Activated T-cell treated with anti-CD3 and anti-CD28 coated beads for 48 hours (primary cell): ENCODE results near the gene GSG1L.

Experiments
- DNase-seq: peaks from one replicate; pipeline ENCODE4 v3.0.0-alpha.2; 2020; ENCODE audit warnings: low read depth

GSG1L gene

DNA sequence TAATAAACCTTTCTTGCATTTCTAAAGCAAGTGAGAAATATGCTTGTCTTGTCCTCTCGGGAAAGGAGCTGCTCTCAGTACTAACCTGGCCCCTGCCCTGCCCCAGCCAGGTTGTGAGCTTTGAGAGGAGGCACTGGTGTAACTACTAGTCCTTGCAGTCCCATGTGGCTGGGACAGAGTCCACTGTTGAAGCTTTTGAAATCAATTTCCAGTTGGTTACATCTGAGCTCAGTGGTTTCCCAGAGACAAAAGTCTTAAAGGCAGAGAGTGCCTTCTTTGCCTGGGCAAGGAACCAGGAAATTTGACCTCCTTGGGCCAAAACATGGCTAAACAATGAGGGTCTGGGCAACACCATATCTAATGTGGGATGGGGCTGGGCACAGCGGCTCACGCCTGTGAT is 48.7 kb downstream of the GSG1L start:
- DNase-seq: no peak

DNA sequence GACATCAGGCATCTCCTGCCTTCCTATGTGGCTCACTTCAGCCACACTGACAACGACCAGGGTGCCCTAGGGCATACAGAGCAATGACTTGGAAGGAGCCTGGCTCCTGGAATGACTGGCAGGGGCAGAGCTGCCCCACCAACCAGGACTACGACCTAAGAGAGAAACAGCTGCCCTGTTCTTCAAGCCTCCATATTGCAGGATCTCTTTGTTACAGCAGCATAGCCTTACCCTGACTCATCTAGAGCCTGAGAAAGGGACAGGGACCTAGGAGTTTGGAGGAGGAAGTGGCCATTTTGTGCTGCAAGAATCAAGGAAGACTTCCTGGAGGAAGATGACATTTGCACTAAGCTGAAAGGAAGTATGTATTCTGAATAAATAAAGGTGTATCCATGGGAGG is 49.6 kb downstream of the GSG1L start:
- DNase-seq: no peak

DNA sequence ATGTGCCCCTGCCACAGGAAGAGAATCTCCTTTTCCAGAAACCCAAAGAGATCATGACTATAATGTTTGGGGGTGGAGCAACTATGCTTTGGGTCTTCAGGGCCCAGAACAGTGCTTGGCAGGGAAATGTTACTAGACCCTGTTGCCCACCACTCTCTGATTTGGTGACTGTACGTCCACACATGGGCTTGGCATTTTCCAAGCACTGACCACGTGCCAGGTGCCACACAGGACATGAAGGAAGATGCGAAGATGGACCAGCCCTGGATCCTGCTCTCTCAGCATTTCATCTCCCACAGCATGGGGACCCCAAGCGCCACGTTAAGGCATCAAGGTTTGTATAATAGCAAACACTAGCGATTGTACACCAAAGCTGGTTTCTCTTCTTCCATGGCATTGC is 50.1 kb downstream of the GSG1L start:
- DNase-seq: no peak

DNA sequence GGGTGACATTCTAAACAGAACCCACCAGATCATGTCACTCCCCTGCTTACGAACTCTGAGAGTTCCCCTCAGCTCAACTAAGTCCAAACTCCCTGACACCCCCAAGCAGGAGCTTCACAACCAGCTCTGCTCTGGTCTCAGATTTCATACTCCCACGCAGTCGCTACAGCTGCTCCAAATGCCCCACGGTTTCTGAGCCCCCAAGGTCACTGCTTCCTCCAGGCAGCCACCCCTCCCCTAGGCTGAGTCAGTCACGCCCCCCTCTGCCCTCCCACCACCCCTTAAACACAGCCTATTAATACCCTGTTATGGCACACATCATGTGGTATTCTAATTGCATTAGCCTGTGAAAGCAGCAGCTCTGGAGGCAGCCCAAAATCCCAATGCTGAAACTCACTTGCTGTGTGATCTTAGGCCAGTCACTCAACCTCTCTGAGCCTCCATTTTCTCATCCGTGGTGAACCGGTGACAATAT is 51.5 kb downstream of the GSG1L start:
- DNase-seq: no peak

DNA sequence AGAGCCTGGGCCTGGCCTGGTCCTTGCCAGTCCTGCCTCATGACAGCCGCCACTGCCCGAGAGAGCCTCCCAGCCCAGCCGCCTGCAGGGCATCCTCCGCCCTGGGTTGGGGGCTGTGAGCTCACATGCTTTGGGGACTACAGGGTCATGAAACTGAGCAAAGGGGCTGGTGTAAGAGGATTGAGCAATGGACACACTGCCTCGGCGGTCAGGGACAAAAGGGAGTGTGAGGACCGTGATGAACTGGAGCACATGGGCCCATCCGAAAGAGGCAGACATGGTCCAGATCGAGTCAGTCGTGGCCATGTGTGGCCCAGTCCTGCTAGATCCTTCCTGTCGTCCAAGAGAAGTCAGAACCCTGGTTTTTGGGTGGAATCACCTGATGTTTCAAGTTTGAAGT is 52.3 kb downstream of the GSG1L start:
- no peak for DNase-seq

DNA sequence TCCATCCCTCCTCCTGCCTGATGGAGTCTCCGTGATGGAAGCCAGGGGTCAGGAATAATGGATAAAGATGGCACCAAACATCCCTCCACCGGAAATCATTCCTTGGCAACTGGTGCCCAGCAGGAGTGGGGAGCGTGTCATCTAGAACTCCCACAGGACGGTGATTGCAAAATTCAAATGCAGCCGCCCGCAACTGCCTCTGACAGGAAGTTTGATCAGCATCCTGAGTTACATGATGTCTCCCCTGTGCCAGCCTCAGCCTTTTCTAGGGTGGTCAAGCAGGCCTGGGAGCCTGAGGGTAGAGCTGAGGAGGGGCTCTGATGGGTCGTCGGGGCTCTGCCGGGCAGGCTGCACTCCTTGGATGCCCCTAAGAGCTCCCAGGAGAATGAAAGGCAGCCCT is 52.8 kb downstream of the GSG1L start:
- DNase-seq: no peak

DNA sequence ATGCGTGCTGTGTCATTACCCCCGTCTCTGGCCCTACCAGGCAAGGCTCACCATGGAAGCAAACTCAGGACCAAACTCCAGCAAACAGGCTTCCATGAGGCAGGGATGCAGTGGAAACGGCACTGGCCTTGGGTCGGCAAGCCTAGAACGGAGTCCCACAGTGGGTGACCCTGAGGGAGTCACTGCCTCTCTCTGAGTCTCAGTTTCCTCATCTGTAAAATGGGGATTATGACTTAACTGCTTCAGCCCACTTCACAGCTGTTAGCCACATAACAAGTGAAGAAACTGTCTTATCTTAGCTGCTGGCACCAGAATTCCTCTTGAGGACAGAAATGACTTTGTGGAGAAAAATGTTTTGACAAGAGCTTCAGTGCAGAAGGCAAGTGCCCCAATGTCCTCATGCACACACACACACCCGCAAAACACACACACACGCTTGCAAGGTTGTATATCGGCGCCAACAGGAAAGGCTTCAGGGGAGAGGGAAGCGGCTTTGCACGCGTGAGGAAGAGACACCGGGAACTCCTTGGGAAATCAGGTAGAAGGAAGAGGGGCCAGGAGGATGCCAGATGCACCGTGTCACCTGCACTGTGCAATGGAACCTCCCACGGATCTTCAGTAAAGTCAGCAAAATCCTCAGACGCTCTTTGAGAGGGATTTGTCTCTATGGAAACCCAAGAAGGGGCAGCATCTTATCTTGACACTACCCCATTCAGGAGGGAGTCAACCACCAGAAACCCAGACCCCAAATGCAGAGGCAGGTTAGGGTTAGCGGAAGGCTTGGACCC is 53.7 kb downstream of the GSG1L start:
- DNase-seq: no peak

DNA sequence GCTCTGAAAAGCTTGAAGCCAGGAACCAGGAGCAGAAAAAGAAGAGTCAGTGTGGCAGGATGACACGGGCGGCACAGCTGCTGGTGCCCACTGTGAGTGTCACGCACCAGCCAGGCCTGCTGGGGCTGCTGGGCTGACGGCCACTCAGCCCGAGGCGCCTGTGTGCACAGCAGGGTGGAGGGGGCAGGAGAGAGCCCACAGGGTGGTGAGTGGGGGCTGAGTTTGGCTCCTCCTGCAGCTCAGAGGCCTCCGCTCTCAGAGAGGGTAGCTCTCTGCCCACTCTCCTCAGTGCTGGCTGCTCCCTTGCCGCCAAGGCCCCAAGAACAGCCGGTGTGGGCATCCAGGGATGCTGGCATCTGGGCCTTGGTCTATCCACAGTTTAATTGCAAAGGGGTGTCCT is 59.6 kb downstream of the GSG1L start:
- DNase-seq: no peak

DNA sequence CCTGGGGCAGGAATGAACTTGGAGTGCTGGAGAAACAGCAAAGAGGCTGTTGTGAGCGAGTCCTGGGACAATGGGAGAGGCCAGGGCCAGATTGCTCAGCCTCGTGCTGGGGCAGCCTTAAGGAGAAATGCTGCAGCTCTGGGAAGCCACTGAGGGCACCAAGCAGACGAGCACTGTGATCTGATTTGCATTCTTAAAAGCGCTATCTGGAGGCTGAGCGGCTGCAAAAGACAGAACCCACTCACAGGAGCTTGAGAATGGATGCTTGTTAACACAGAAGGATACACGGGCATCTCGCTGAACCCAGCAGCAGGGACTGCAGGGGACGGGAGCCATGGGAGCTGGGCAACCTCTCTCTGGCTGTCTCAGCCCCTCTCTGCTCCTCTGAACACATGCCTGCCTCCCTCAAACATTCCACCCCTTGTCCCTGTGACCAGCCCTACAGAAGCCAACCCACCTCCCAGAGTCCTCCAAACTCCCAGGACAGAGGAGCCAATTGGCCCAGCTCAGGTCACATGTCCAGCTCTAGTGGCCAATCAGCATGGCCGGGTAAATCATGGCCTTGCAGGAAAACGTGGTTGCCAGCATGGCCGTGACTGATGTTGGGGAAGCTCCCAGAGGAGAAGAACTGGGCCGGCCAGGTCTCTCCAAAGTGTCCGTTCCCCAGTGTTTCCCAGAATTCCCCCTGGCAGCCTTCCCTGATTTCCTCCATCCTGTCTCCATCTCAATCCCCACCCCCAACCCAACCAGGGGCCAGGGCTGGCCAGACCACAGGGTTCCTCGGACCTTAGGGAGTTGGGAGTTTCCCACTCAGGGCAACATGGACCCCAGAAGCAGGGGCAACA is 60.3 kb downstream of the GSG1L start:
- DNase-seq: no peak

DNA sequence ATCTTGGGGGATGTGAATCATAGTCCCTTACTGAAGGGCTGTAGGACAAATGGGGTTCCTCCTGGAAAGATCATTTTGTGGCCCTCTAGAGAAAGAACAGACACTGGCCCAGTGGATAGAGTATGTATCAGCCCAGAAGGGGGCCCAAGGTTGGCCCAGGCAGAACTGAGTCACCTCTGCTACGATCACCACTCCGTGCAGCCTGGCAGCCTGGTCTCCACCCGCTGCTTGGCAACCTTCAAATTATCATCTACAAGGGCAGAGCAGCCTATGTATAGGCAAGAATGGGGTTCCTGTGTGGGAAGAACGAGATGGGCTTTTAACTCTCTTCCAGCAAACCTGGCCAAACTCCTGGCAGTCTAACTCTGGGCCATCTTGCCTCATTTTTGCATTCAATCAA is 61.9 kb downstream of the GSG1L start:
- DNase-seq: no peak

DNA sequence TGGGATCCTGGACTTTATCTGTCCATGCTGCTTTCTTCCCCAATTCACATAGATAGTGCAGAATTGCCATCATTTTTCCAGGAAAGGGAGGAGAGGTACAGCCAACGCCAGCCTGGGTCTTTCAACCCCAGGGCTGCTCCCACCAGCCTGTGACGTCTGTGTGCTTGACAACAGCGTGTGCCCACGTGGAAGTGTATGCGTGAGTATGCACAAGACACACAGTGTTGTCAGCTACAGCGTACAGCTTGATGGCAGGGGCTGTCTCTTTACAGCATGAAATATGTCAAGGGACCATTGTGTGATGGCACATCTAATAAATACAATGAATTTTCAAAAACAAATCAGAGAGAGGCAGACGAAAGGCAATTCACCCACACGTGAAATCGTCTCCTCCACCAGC is 62.3 kb downstream of the GSG1L start:
- no peak for DNase-seq

DNA sequence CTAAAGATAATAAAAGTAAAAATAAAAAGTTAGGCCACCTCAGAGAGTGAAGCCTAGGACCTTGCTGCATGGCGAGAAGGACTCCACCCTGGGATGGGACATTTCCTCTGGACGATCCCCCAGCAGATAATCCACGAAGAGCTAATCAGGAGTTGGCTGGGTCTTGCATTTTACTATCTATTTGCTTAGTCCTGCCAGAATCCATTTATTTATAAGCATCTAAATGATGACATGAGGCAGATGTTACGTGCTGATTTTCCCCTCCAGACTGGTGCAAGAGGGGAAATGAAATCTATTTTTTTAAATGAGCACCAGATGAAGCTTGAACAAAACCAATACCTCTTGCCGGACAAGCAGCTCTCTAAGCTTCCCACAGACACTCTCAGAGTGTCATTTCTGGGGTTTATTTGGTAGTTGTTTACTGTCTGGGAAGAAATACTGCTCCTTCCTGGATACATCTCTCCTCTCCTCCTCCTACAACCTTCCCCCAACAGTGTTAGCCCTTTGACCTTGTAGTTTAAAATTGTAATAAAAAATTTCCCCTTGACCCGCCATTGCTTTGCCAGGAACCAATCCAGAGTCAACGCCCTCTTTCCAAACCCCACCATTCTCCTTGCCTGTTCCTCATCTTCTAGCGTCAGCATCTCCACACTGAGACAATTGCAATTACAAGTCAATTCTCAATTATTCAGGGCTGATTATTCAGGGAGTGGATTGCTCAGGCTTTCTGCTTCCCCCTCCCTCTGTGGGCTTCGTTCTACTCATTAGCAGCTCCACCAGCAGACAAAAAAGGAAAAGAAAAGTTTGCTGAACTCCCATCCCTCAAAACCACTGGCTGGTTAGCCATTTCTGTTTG is 63.0 kb downstream of the GSG1L start:
- DNase-seq: no peak

DNA sequence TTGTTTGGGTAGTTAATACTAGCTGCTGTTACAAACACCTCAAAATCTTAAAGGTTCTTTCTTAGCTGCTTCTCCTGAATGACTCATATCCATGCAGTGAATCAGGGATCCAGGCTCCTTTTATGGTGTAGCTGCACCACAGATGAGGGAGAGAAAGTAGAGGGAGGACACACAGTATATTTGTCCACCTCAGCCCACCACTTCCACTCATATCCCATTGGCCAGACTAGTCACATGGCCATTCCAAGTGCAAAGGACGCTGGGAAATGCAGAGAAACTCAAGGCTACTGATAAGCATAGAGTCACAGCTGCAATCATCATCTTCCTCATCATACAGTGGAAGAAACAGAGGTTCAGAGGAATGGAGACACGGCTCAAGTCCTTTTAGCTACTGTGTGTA is 63.8 kb downstream of the GSG1L start:
- DNase-seq: no peak

DNA sequence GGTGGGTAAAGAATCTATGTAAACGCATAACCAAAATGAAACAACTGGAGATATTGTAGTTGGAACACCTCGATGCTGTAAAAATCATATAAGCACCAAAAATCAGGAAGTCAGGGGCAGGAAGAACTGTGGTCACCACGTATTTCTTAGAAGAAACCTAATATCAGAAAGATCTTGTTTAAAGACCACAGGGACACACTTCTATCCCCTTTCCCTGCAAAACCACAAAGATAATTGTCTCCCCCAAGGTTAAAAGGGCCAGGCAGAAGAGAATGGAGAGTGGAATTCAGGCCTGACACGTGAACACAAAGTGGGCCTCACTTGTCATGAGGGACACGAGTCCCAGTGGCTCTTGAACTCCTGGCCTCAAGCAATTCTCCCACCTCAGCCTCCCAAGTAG is 68.1 kb downstream of the GSG1L start:
- DNase-seq: no peak

DNA sequence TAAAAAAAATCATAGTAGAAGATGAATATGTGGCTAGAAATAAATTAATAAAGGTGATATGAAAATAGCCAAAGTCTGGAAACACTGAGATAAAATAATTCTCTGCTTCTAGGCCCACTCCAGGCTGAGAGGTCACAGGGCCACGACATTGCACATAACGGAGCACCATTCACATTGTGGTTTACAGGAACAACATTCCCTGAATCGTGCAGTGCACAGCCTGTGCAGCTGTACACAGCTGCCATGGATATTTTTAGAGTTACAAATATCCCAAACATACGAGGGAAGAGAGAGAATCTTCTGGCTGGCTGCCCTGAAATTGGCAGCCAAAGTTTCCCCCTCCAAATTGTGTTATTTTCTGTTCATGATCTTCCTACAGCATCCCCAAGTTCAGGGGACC is 68.8 kb downstream of the GSG1L start:
- no peak for DNase-seq

DNA sequence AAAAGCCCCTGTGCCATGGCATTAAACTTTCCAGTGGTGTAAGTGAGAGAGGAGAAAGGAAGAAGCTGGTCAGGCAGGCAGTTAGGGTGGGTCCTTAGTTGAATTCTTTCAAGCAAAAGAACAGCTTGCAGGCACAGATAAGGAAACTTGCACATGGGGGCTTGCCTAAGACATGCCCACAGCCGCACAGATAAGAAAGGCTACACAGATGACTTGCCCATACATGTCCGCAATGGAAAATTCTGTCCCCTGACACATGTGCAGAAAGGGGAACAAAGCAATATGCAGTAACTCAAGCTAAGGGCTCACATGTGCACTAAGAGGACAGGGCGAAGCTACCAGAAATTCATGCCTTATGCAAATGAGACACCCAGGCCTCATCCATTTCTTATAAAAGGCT is 69.9 kb downstream of the GSG1L start:
- DNase-seq: no peak

DNA sequence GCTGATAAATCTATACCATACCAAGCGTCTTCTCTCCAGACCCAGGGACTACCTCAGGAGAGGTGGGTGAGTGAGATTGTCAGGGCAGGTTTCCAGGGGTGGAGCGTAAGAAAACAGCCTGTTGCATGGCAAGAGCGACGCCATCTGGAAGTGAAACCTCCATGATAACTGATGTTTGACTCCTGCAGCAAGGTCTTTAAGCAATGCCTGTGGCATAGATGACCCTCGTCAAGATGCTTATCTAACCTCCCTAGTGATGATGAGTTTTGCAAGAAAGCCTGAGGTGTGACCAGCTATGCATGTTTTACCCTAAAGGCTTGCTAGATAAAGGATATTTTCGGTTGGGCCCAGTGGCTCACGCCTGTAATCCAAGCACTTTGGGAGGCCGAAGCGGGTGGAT is 71.6 kb downstream of the GSG1L start:
- DNase-seq: no peak

DNA sequence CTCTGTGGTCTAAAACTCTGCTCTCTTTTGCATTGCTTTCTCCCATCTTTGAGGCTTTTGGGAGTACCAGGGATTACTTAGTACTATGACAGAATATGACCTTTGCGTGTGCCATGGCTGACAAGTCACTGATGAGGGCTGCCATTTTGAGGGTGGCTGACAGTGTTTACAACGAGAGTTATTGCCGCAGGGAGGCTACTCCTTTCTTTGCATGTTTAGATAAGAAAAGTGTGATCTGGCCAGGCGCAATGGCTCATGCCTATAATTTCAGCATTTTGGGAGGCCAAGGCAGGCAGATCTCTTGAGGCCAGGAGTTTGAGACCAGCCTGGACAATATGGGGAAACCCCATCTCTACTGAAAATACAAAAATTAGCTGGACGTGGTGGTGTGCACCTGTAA is 77.5 kb downstream of the GSG1L start:
- DNase-seq: no peak

DNA sequence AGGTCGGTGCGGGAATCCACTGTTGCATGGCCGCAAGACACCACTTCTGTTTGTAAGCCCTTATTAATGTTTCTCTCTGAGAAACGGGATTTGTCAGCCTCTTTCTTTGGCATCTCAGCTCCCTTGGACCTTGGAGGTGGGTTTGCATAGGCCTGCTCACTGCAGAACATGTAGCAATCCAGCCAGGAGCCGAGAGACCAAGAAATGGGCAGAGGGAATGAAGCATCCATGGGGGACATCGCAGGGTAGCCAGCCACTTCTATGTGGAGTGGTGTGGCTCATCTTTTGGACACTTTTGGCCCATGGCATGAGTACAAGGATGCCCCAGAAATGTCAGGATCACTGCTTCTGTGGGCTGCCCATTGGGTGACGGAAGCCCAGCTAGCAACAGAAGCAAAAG is 79.4 kb downstream of the GSG1L start:
- DNase-seq: no peak

DNA sequence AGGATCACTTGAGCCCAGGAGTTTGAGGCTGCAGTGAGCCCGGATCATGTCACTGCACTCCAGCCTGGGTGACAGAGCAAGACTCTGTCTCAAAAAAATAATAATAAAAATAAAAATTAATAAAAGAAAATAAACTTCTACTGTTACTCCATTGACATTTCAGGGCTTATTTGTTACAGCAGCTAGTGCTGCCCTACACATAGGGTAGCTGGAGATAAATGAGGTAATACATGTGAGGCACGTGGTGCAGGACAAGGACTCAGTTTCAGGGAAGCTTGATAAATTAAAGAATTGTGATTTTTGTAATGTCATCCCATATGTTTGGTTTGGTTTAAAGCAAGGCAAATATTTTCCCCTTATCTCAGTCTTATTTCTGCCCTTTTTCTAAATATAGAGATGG is 80.3 kb downstream of the GSG1L start:
- DNase-seq: no peak

DNA sequence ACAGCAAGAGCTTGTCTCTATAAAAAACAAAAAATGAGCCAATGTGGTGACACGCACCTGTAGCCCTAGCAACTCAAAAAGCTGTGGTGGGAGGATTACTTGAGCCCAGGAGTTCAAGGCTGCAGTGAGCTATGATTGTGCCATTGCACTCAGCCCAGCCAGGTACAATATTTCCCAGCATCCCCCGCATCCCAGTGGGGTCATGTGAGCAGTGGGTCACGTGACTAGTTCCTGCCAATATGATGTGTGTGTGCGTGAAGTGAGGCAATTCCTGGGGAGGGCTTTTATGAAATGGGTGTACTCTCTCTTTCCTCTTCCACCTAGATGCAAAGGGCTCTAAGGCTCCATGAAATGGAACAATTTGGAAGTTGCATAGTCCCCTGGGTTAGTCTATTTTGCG is 81.3 kb downstream of the GSG1L start:
- no peak for DNase-seq

DNA sequence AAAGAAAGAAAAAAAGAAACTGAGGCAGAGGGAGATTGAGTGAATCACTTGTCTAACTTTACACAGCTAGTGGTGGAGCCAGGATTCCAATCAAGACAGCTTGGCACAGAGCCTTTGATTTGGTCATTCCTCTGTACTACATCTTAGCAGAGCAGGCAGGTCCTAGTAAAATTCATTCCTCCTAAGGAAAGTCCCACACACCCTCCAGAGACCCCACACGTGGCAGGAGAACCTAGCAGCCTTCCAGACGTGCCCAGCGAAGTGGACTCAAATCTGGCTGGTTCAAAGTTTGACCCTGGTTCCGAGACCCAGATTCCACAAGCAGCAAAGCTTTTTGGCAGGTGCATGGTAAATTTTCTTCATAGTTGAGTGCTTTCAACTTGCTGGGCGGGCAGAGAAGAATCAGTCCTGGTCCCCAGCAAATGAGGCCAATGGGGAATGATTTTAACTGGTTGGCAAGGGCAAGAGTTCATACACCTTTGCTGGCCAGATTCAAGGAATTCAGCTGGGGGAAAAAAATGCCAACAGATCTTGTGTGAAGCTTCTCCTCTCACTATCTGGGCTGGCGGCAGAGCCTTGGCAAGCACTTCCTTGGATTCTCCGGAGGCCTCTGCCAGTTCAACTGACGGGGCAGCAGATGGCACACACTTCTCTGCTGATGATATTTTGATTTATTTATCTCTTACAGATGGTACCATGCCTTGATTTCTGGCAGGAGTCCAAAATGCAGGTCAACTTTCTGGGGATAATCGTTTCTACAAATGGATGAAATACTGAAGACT is 82.4 kb downstream of the GSG1L start:
- DNase-seq: no peak
